Progenitor cell of endocrine pancreas (in vitro differentiated cells): ENCODE measurements around the gene STAT4. TPM values are rescaled to one million over a fixed set of nuclear protein-coding genes. Genes with fewer than 3 reads are reported as not detected.

Experiments
- DNase-seq: peaks from one replicate; pipeline ENCODE4 v3.0.0; 2021; ENCODE audit warnings: low spot score; ENCODE audit not compliant: unreplicated experiment
- H3K27ac Mint-ChIP-seq: 2 replicates; pipeline ENCODE4 v1.8.0; 2021; ENCODE audit warnings: mild to moderate bottlenecking, moderate library complexity, mixed read lengths
- H3K27me3 Mint-ChIP-seq: 2 replicates; pipeline ENCODE4 v1.8.0; 2021; ENCODE audit warnings: mixed read lengths
- H3K36me3 Mint-ChIP-seq: 2 replicates; pipeline ENCODE4 v1.8.0; 2022; ENCODE audit warnings: mixed read lengths; ENCODE audit not compliant: insufficient read depth
- H3K4me1 Mint-ChIP-seq: 2 replicates; pipeline ENCODE4 v1.8.0; 2021; ENCODE audit warnings: low read depth, mixed read lengths
- H3K4me3 Mint-ChIP-seq: 2 replicates; pipeline ENCODE4 v1.8.0; 2021; ENCODE audit warnings: low read depth, mild to moderate bottlenecking, moderate library complexity, mixed read lengths
- H3K9me3 Mint-ChIP-seq: 2 replicates; pipeline ENCODE4 v1.8.0; 2021; ENCODE audit warnings: low read depth, mixed read lengths
- CTCF ChIP-seq: fragments of 200-600 bp; sonication (generic); IDR thresholded peaks from one replicate; pipeline ENCODE4 v1.5.0; 2021; ENCODE audit warnings: antibody characterized with exemption, mild to moderate bottlenecking; ENCODE audit not compliant: unreplicated experiment
- total RNA-seq: library from RNA; stranded (reverse); gene quantifications from 2 replicates; pipeline ENCODE4 v1.2.1, GENCODE V29; 2021

The STAT4 gene
- total RNA-seq, 1 donor from 2014 or later: 18.8 TPM

GRCh38 chr2:191112448-191112901 lies 38.3 kb downstream of the STAT4 start:
- TF ChIP-seq CTCF: no peak

DNA sequence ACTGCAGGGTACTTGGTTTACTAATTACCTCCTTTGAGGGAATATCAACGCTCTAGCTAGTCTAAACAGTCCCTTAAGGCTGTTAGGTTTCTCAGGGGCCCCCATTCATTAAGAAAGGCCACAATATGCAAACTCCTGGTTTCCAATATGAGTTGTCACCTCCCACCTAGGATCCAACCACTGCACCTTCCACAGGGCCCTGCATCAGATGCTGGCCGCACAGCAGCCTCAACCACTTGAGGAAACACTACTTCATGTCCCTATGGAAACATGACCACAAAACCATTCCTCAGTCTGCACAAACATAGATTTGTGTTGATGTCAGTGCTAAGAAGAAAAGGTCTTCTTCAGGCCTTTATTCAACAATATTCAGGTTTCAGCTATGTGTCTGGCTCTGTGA lies 40.9 kb downstream of the STAT4 start:
- Mint-ChIP-seq H3K27ac (no peak overlapping the region), H3K4me3 (no peak overlapping the region), H3K27me3 (no peaks in the 10 kb centered on the region), H3K9me3 (no peaks in the 10 kb centered on the region), H3K36me3 (no peaks in the 10 kb centered on the region), H3K4me1 (peaks cover 3% of the 10 kb centered on the region)
- no peak for DNase-seq
- no peak for TF ChIP-seq CTCF

More at GRCh38 chr2:191112448-191112901, 38.3 kb downstream of the STAT4 start:
- Mint-ChIP-seq H3K36me3 (no peaks in the 10 kb centered on the region), H3K4me1 (peaks cover 3% of the 10 kb centered on the region), H3K9me3 (no peaks in the 10 kb centered on the region), H3K4me3 (no peak overlapping the region), H3K27ac (no peak overlapping the region), H3K27me3 (no peaks in the 10 kb centered on the region)
- DNase-seq: no peak

DNA sequence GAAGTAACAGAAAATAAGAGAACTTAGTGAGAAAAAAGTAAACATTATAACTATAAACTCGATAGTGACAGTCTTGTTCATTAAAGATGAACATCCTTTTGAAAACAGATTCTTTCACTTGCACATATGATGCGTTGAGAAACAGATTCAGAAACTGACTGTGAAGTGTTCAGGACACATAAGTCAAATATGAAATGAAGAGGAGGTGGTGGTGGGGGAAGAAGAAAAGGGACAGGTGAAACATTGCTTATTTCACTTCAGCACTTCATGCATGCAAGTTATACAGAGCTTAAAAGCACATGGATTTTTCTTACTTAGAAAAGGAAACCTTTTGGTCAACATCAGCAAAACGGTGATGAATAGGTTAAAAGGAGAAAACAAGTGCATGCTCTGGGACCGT lies 42.5 kb downstream of the STAT4 start:
- TF ChIP-seq CTCF: no peak
- Mint-ChIP-seq H3K4me1 (peaks cover 3% of the 10 kb centered on the region), H3K4me3 (no peak overlapping the region), H3K27ac (no peak overlapping the region), H3K9me3 (no peaks in the 10 kb centered on the region), H3K36me3 (no peaks in the 10 kb centered on the region), H3K27me3 (no peaks in the 10 kb centered on the region)
- no peak for DNase-seq

DNA sequence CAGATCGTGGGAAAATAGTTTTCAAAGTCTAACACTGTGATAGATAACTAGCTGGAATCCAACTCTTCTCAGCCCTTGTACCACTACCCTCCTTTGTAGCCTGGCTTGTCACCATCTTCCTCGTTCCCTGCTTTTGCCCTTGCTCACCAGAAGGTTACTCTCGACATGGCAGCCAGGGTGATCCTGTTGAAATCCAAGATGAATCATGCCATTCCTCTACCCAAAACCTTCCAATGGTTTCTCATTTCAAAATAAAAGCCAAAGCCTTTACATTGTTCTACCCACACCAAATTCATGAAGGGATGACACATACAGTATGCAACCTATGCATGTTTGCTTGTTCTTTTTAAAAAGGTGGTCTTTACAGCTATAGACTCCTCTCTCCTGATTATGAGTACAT lies 45.7 kb downstream of the STAT4 start:
- H3K27me3 Mint-ChIP-seq: no peaks in the 10 kb centered on the region
- no peak overlapping the region for H3K27ac Mint-ChIP-seq
- no peak overlapping the region for H3K4me3 Mint-ChIP-seq
- H3K4me1 Mint-ChIP-seq: no peaks in the 10 kb centered on the region
- H3K36me3 Mint-ChIP-seq: no peaks in the 10 kb centered on the region
- no peaks in the 10 kb centered on the region for H3K9me3 Mint-ChIP-seq
- no peak for TF ChIP-seq CTCF
- DNase-seq: no peak

DNA sequence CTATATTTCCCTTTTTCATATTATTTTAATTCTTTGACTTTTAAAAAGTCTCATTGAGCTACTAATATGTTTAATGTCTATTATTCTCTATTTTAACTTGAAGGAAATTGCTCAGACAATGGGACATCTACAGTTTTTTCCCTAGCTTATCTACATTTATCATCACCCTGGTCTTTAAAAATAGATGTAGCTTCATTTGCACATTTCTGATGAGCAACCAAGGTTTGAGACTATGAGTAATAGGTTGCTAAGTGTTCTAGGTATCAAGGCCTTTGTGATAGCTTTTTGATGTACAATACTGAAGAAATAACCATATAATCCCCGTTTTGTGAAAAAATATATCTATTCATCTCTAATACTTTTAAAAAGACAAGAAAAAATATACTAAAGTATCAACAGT lies 47.0 kb downstream of the STAT4 start:
- no peaks in the 10 kb centered on the region for H3K4me1 Mint-ChIP-seq
- H3K36me3 Mint-ChIP-seq: no peaks in the 10 kb centered on the region
- no peaks in the 10 kb centered on the region for H3K9me3 Mint-ChIP-seq
- TF ChIP-seq CTCF: no peak
- H3K27ac Mint-ChIP-seq: no peak overlapping the region
- H3K4me3 Mint-ChIP-seq: no peak overlapping the region
- DNase-seq: no peak
- no peaks in the 10 kb centered on the region for H3K27me3 Mint-ChIP-seq
